Gastrocnemius medialis (tissue), 4 donors: ENCODE measurements around the gene C5AR2.
"Not testable (repeated sequence)": the region's sequence is repeated elsewhere in the genome, so short reads cannot be mapped to it uniquely, and the experiment has no call there.

Experiments used
- CTCF ChIP-seq, 5 experiments: fragments of 450-650 bp in 3 of 5; fragments of 200-600 bp in 2 of 5; sonication (generic) in 2 of 5; IDR thresholded peaks in 4 of 5; conservative IDR thresholded peaks in 1 of 5; 1 replicate in 4 of 5; 2 replicates in 1 of 5; pipeline ENCODE4 v1.5.1; 2016 to 2019; ENCODE audit warnings: antibody characterized with exemption in 5 of 5, mild to moderate bottlenecking in 3 of 5, moderate library complexity in 3 of 5
- POLR2A ChIP-seq, 2 donors: fragments of 450-650 bp; IDR thresholded peaks; one replicate each; pipeline ENCODE4 v1.6.1; 2017; ENCODE audit warnings: antibody characterized with exemption in 2 of 2, mild to moderate bottlenecking in 2 of 2, moderate library complexity in 2 of 2

GRCh38 chr19:47336765-47337718 lies 5.1 kb downstream of the C5AR2 start:
- not testable (repeated sequence) for TF ChIP-seq CTCF (IDR thresholded peaks at IDR 0.05 in 4 of 5, conservative IDR thresholded peaks at IDR 0.05 in 1 of 5); POLR2A (IDR thresholded peaks at IDR 0.05)
